GM19452 (cell line): ENCODE measurements around the gene NYAP1.
"Not testable (repeated sequence)": the region's sequence is repeated elsewhere in the genome, so short reads cannot be mapped to it uniquely, and the experiment has no call there.

Experiments
- ATAC-seq: cut with Tn5 transposase; IDR thresholded peaks from one replicate; pipeline ENCODE4 v1.9.1; 2021; ENCODE audit not compliant: unreplicated experiment

Gene NYAP1

DNA sequence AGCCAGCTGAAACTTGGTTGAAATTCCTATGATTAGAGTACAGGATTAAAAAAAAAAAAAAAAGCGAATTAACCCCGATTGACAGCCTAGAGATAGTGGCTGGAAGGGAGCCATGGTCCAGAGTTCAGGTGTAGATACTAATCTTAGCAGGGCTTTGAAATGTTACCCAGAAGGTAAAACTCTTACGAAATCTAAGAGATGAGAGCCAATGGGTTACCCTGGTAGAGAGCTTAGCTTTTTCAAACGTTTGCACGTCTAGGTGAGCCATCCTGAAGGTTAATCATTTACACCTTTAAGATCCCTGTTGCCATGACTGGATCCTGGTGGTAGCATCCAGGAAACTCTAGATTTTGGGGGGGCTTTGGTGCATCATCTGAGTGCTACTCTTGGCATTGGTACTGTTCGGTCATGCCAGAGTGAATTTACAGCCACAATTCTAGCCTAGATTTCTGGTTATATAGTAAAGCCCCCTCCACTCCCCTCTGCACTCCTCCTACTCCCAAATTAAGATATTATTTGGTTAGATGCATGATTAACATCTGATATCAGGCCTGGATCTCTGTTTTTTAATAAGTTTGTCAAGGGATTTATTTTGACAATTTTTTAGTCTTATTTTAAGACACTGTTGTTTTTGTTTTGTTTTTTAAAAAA lies 56.5 kb downstream of the NYAP1 start:
- no peak for ATAC-seq

GRCh38 chr7:100541309-100541708 lies 57.6 kb downstream of the NYAP1 start:
- not testable (repeated sequence) for ATAC-seq

DNA sequence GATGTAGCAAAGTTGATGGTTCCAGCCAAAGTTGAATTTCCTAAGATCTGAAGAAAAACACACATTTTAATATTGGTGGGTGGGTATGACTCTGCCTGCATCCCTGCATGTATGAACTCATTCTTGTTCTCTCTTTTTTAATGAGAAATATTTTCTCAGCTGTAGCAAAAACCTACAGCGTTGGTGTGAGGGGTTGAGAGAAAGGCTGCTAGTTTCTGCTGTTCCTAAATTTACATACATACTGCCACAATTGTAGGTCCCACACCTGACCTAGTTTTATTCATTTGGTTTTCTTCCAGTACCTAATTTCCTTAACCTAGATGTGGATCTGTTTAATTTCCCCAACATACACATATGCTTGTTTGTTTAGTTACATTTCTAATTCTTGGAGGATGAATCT lies 59.9 kb downstream of the NYAP1 start:
- no peak for ATAC-seq

DNA sequence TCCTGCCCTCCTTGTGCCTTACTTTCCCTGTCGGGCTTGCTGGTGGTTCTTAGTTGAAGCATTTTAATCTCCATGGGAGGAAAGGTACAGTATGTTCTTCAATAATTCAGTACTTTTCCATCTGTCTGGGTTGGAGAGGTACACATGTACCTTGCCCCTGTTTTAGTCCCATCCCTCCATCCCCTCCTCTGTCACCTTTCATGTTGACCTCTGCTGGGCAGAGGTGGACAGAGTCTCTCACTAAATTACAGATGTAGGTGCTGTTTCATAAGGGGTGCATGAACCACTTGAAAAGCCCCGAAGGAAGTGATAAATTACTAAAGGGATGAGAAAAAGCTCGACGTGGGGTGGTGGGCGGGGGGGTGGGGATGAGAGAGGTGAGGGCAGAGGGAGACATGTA lies 60.7 kb downstream of the NYAP1 start:
- ATAC-seq = no peak
